ENCODE measurements around the gene SEC23B. TPM values are rescaled to one million over a fixed set of nuclear protein-coding genes. Genes with fewer than 3 reads are reported as not detected.

The SEC23B gene
- total and polyA plus RNA-seq, 2 donors (not counting 3 experiments of a cell fraction or from before 2014, with no cell fraction given) = 38.0 to 44.0 TPM

- BruUV-seq (replicated peaks) = no TSS peak
- dilution Hi-C loops (cut with MboI; ENCODE audit: extremely low pct_ligation_motif_present, low sequenced_read_pairs) = no loop called here
Measured at GRCh38 chr20:18578581-18578980, 70.8 kb downstream of the SEC23B start.

GRCh38 chr20:18580012-18580411, 72.3 kb downstream of the SEC23B start:
- Histone ChIP-seq H3K4me2 (ENCODE audit: insufficient read depth, low read length) (no peak overlapping the region), H3K9me3 (replicated peaks; ENCODE audit: control insufficient read depth, insufficient read depth, low read length) (no peaks in the 10 kb centered on the region), H4K20me1 (replicated peaks; ENCODE audit: control insufficient read depth, extremely low read depth, insufficient read depth, low read length) (no peaks in the 10 kb centered on the region), H3K27ac (ENCODE audit: insufficient read depth, low read depth, low read length) (no peak overlapping the region), H3K4me3 (replicated peaks in 1 of 3; ENCODE audit: insufficient read depth in 1 of 3, low read depth in 1 of 3, low read length in 3 of 3) (no peak overlapping the region), H2AFZ (ENCODE audit: low read depth, low read length) (no peak overlapping the region), H3K9ac (replicated peaks; ENCODE audit: extremely low read depth, insufficient read depth, low read length) (no peak overlapping the region), H3K79me2 (ENCODE audit: control insufficient read depth, insufficient read depth, low read length) (no peaks in the 10 kb centered on the region), H3K36me3 (ENCODE audit: control insufficient read depth in 2 of 2, extremely low read depth in 1 of 2, insufficient read depth in 2 of 2, low read length in 2 of 2) (no peaks in the 10 kb centered on the region), H3K9me1 (replicated peaks; ENCODE audit: control insufficient read depth, extremely low read depth, insufficient read depth, low read length) (no peaks in the 10 kb centered on the region), H3K4me1 (ENCODE audit: control insufficient read depth, extremely low read depth, insufficient read depth, low read length) (peaks cover 3% of the 10 kb centered on the region), H3K27me3 (ENCODE audit: control insufficient read depth in 2 of 2, insufficient read depth in 2 of 2, low read length in 2 of 2) (peaks cover 2 to 7% of the 10 kb centered on the region in 2 experiments)
- dilution Hi-C loops (cut with MboI; ENCODE audit: extremely low pct_ligation_motif_present, low sequenced_read_pairs) (no loop called here), intact Hi-C loops (cut with micrococcal nuclease) (no loop called here)
- DNase-seq (ENCODE audit: low read depth, low spot score) (no peak), FAIRE-seq (no peak)
- no TSS peak for BruUV-seq (replicated peaks)
- CTCF ChIA-PET = no interaction called here
- TF ChIP-seq MAX (IDR thresholded peaks at IDR 0.05; ENCODE audit: insufficient read depth, insufficient read length) (no peak), FOS (IDR thresholded peaks at IDR 0.05; ENCODE audit: borderline replicate concordance, insufficient read depth, low read length) (no peak), POLR2AphosphoS5 (IDR thresholded peaks at IDR 0.05; ENCODE audit: insufficient read depth, low read depth, low read length) (no peak), POLR2A (IDR thresholded peaks at IDR 0.05; ENCODE audit: low read depth, low read length) (no peak)
- POLR2A ChIA-PET = no interaction called here

More at GRCh38 chr20:18578581-18578980, 70.8 kb downstream of the SEC23B start:
- Histone ChIP-seq H4K20me1 (replicated peaks; ENCODE audit: control insufficient read depth, extremely low read depth, insufficient read depth, low read length) (no peaks in the 10 kb centered on the region), H3K9me3 (replicated peaks; ENCODE audit: control insufficient read depth, insufficient read depth, low read length) (no peaks in the 10 kb centered on the region), H3K27me3 (ENCODE audit: control insufficient read depth in 2 of 2, insufficient read depth in 2 of 2, low read length in 2 of 2) (peaks cover 0 to 2% of the 10 kb centered on the region in 2 experiments), H3K36me3 (ENCODE audit: control insufficient read depth in 2 of 2, extremely low read depth in 1 of 2, insufficient read depth in 2 of 2, low read length in 2 of 2) (no peaks in the 10 kb centered on the region), H3K9me1 (replicated peaks; ENCODE audit: control insufficient read depth, extremely low read depth, insufficient read depth, low read length) (no peaks in the 10 kb centered on the region), H3K27ac (ENCODE audit: insufficient read depth, low read depth, low read length) (no peak overlapping the region), H3K4me1 (ENCODE audit: control insufficient read depth, extremely low read depth, insufficient read depth, low read length) (peaks cover 3% of the 10 kb centered on the region), H3K79me2 (ENCODE audit: control insufficient read depth, insufficient read depth, low read length) (no peaks in the 10 kb centered on the region), H3K9ac (replicated peaks; ENCODE audit: extremely low read depth, insufficient read depth, low read length) (no peak overlapping the region), H3K4me3 (replicated peaks in 1 of 3; ENCODE audit: insufficient read depth in 1 of 3, low read depth in 1 of 3, low read length in 3 of 3) (no peak overlapping the region), H3K4me2 (ENCODE audit: insufficient read depth, low read length) (peak overlapping the region; percentile 13), H2AFZ (ENCODE audit: low read depth, low read length) (peak overlapping the region; percentile 43)
- TF ChIP-seq EZH2 (IDR thresholded peaks at IDR 0.05; ENCODE audit: borderline replicate concordance, low read depth, low read length, severe bottlenecking) (no peak), GATA2 (IDR thresholded peaks at IDR 0.05; ENCODE audit: insufficient read depth, insufficient read length, low read depth, low read length) (peak; percentile 43)
- FAIRE-seq (no peak), DNase-seq (ENCODE audit: low read depth, low spot score) (peak; percentile 45)
- intact Hi-C loops (cut with micrococcal nuclease) = no loop called here
- CTCF ChIA-PET = no interaction called here
- POLR2A ChIA-PET = interaction anchor here (0.6 kb wide), 2 partner anchors 28 to 125 kb away, joined by 5 to 14 read pairs; no protein-coding TSS in a partner anchor

Data from endothelial cell of umbilical vein (primary cell).